Epithelial cell of esophagus (primary cell): ENCODE data around the gene SLC39A2.
"Not testable (repeated sequence)": the region's sequence is repeated elsewhere in the genome, so short reads cannot be mapped to it uniquely, and the experiment has no call there.

ENCODE experiments used
- DNase-seq: peaks from one replicate; pipeline ENCODE4 v3.0.0; 2010; ENCODE audit warnings: low read depth
- H3K4me3 ChIP-seq: 2 replicates; pipeline ENCODE4 v1.5.1; 2011; ENCODE audit warnings: mild to moderate bottlenecking, low read length, control low read depth
- TF ChIP-seq, protein P1 (sequence below): IDR thresholded peaks from 2 replicates; pipeline ENCODE4 v1.5.1; 2011; ENCODE audit warnings: low read depth, mild to moderate bottlenecking, low read length, control low read depth, inconsistent platforms; ENCODE audit not compliant: insufficient read depth; ENCODE audit errors: missing control alignments

SLC39A2 gene

DNA sequence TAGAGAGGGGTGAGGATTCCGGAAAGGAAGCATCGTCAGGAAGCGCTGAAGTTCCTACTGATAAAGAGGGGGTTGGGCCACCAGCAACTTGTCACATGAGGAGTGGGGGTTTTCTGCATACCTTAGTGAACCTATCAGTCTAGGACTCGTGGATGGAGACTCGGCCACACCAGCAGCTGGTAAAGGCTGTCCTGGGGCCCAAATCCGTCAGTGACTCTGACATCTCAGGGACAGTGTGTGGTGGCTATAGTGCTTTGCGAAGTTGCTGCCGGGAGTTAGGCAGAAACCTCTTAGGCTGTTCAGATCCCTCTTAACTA lies 27.4 kb upstream of the SLC39A2 start:
- TF ChIP-seq, protein P1, sequence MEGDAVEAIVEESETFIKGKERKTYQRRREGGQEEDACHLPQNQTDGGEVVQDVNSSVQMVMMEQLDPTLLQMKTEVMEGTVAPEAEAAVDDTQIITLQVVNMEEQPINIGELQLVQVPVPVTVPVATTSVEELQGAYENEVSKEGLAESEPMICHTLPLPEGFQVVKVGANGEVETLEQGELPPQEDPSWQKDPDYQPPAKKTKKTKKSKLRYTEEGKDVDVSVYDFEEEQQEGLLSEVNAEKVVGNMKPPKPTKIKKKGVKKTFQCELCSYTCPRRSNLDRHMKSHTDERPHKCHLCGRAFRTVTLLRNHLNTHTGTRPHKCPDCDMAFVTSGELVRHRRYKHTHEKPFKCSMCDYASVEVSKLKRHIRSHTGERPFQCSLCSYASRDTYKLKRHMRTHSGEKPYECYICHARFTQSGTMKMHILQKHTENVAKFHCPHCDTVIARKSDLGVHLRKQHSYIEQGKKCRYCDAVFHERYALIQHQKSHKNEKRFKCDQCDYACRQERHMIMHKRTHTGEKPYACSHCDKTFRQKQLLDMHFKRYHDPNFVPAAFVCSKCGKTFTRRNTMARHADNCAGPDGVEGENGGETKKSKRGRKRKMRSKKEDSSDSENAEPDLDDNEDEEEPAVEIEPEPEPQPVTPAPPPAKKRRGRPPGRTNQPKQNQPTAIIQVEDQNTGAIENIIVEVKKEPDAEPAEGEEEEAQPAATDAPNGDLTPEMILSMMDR, result no peak
- no peak for DNase-seq
- H3K4me3 ChIP-seq, result peak overlapping the region; percentile 65

DNA sequence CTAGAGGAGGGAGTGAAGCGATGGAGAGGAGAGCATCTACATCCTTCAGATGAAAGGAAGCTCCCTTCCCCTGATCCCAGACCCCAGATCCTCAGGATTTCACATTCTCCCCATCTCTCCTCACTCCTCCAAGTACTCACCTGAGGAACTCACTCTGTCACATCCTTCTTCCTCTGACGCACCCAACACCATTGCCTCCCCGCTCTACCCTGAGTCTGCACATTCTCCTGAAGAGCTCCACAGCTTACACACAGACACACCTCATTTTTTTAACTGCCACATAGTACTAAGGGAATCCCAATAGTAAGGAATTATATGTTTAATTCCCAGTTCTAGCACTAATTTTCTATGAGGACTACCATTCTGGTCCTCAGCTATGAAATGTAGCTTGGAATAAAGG lies 25.6 kb upstream of the SLC39A2 start:
- TF ChIP-seq, protein P1, result no peak
- DNase-seq, result peak; percentile 57
- H3K4me3 ChIP-seq, result no peak overlapping the region

DNA sequence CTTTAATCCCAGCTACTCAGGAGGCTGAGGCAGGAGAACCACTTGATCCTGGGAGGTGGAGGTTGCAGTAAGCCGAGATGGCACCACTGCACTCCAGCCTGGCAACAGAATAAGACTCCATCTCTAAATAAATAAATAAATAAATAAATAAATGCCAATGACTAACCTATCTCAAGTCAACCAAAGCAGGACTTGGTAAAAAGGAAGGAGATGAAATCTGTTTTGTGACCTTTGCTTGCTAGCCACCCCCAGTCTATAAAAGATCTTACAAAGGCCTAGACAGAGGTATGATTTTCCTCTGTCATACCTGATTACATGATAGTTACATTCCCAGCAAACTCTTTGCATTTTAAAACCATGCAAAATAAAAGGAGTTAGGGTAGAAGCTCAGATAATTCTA lies 22.8 kb upstream of the SLC39A2 start:
- DNase-seq, result no peak
- TF ChIP-seq, protein P1, result no peak
- no peak overlapping the region for H3K4me3 ChIP-seq

DNA sequence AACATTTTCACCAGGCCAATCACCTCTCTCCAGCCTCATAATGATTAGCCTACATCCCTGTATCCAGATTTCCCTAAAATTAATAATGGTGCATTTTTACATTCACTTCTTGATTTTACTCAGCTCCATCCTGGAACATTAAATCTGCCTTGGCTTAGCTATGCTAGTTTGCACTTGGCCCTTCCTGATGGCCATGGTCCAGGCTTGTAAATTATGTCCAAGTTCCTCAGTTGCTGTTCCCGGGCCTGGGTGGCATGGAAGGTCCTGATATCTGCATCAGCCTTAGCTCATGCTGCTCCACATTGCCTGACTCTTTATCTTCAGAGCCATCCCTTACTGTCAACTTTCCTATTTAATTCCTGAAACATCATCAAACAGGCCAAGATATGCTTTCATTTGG lies 20.4 kb upstream of the SLC39A2 start:
- DNase-seq, result no peak
- TF ChIP-seq, protein P1, result no peak
- H3K4me3 ChIP-seq, result no peak overlapping the region

DNA sequence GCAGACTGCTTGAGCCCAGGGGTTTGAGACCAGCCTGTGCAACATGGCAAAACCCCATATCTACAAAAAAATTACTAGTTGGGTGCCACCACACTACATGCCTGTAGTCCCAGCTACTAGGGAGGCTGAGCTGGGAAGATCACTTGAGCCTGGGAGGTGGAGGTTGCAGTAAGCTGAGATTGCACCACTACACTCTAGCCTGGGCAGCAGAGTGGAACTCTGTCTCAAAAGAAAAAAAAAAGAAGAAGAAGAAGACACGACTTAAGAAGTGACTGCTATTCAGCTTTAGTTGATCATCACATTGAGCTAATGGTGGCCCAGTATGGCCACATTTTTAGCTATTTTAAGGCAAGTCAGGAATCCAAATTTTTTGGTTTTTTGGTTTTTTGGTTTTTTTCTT lies 18.2 kb upstream of the SLC39A2 start:
- DNase-seq, result no peak
- TF ChIP-seq, protein P1, result no peak

DNA sequence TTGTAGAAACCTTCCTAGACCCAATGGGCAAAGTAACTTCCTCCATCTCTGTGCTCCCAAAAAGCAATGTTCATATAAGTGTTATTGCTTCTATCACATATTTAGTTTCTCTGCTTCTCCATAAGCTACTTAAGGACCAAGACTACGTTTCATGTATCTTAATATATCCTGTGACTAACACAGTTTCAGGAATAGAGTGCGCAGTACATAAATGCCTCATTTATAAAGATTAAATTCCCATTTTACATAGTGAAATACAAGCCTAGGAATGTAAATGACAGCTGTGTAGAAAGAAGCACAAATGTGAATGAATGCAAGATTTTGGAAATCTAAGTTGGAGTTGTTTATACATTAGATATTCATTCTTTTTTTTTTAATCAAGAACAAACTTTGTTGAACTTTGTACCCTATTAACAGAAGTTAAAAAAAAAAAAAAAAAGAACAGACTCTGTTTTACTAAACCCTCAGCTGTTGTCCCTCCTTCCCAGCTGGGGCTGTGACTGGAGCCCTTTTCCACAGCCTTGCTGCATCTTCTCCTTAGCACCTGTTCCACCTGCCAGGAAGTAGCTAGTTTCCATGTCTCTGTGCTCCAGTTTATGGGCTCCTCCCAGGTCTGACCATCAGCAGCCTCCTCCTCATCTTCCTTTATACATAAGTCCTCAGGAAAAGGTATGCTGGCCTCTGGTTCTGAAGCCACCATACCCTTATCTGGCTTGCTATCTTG lies 16.3 kb upstream of the SLC39A2 start:
- TF ChIP-seq, protein P1, result no peak
- H3K4me3 ChIP-seq, result no peak overlapping the region
- no peak for DNase-seq

More for the DNA sequence above, 18.2 kb upstream of the SLC39A2 start:
- H3K4me3 ChIP-seq, result no peak overlapping the region

DNA sequence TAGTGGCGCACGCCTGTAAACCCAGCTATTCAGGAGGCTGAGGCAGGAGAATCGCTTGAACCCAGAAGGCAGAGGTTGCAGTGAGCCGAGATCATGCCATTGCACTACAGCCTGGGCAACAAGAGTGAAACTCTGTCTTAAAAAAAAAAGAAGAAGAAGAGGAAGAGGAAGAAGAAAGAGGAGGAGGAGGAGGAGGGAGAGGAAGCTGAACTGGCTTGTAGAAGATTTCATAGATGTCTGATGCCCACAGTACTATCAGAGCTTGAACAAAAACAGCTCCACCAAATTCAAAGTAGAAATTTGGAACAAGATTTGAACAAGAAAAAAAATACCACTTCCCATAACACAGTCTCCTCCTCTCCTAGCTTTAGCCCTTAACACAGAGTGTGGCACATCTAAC lies 13.4 kb upstream of the SLC39A2 start:
- H3K4me3 ChIP-seq, DNase-seq: not testable (repeated sequence)
